Activated T-helper 9 cell treated with anti-CD3 and anti-CD28 coated beads, Interleukin-2, amount 50 U/mL, for 16 hours (primary cell): ENCODE measurements around the gene NDRG2.
"Not testable (repeated sequence)": the region's sequence is repeated elsewhere in the genome, so short reads cannot be mapped to it uniquely, and the experiment has no call there.

Source experiments
- DNase-seq: peaks from one replicate; pipeline ENCODE4 v3.0.0-alpha.2; 2020; ENCODE audit warnings: low read depth

Gene NDRG2

GRCh38 chr14:21009721-21010120, 15.1 kb downstream of the NDRG2 start:
- DNase-seq, result not testable (repeated sequence)

GRCh38 chr14:21003788-21004346, 21.0 kb downstream of the NDRG2 start:
- DNase-seq, result no peak

- DNase-seq, result no peak
Measured at GRCh38 chr14:21001218-21001617, 23.6 kb downstream of the NDRG2 start.

GRCh38 chr14:20999591-20999990, 25.3 kb downstream of the NDRG2 start:
- DNase-seq, result no peak

GRCh38 chr14:20998674-20999366, 26.0 kb downstream of the NDRG2 start, which contains the start of gene SLC39A2:
Gene SLC39A2, plus strand, starts transcription at chr14:20999293. Its CDS starts 154 bp downstream, at chr14:20999447.
- DNase-seq, result no peak

GRCh38 chr14:20998139-20998538, 26.7 kb downstream of the NDRG2 start:
- no peak for DNase-seq

- no peak for DNase-seq
Measured at GRCh38 chr14:20997564-20997963, 27.3 kb downstream of the NDRG2 start.

- no peak for DNase-seq
Measured at GRCh38 chr14:20997115-20997514, 27.7 kb downstream of the NDRG2 start.

GRCh38 chr14:20996521-20996920, 28.3 kb downstream of the NDRG2 start:
- DNase-seq, result no peak

- DNase-seq, result peak; percentile 78
Measured at GRCh38 chr14:20989787-20990600, 34.9 kb downstream of the NDRG2 start, which contains the start of gene METTL17. Gene METTL17, plus strand, starts transcription at chr14:20989980. Its CDS starts 23 bp downstream, at chr14:20990003.

- DNase-seq, result no peak
Measured at GRCh38 chr14:20989471-20989786, 35.4 kb downstream of the NDRG2 start.

- DNase-seq, result no peak
Measured at GRCh38 chr14:20988717-20989470, 36.0 kb downstream of the NDRG2 start.

- no peak for DNase-seq
Measured at GRCh38 chr14:20986811-20987210, 38.0 kb downstream of the NDRG2 start.

- DNase-seq, result not testable (repeated sequence)
Measured at GRCh38 chr14:20985650-20986049, 39.2 kb downstream of the NDRG2 start.

GRCh38 chr14:20982646-20983369, 42.1 kb downstream of the NDRG2 start:
- no peak for DNase-seq

GRCh38 chr14:20980906-20981305, 44.0 kb downstream of the NDRG2 start:
- no peak for DNase-seq

- no peak for DNase-seq
Measured at GRCh38 chr14:20978687-20979086, 46.2 kb downstream of the NDRG2 start.

GRCh38 chr14:20976291-20976690, 48.6 kb downstream of the NDRG2 start:
- DNase-seq, result no peak

GRCh38 chr14:20973501-20973900, 51.4 kb downstream of the NDRG2 start:
- no peak for DNase-seq

GRCh38 chr14:20971705-20972021, 53.2 kb downstream of the NDRG2 start:
- DNase-seq, result no peak

GRCh38 chr14:20970983-20971704, 53.7 kb downstream of the NDRG2 start:
- DNase-seq, result peak; percentile 70
